ENCODE results near the gene AAMP. TPM values are rescaled to one million over a fixed set of nuclear protein-coding genes. Genes with fewer than 3 reads are reported as not detected.

AAMP gene
- total RNA-seq, 1 donor from 2014 or later, result 74.4 TPM

GRCh38 chr2:218223046-218223445 lies 46.9 kb downstream of the AAMP start:
- no peak for DNase-seq (ENCODE audit: low spot score)

- DNase-seq (ENCODE audit: low spot score), result no peak
Observed at GRCh38 chr2:218221000-218221399, 48.9 kb downstream of the AAMP start.

- no peak for DNase-seq (ENCODE audit: low spot score)
Observed at GRCh38 chr2:218219934-218220333, 50.0 kb downstream of the AAMP start.

- DNase-seq (ENCODE audit: low spot score), result peak; percentile 79
Observed at GRCh38 chr2:218218268-218219185, 51.4 kb downstream of the AAMP start.

- peak; percentile 60 for DNase-seq (ENCODE audit: low spot score)
Observed at GRCh38 chr2:218217360-218218267, 52.3 kb downstream of the AAMP start.

- DNase-seq (ENCODE audit: low spot score), result peak; percentile 97
Observed at GRCh38 chr2:218216674-218217359, 53.1 kb downstream of the AAMP start, which contains the start of gene ARPC2. Gene ARPC2 (plus strand): TSS chr2:218217189. CDS start chr2:218217471, 282 bp downstream.

GRCh38 chr2:218216336-218216673 lies 53.6 kb downstream of the AAMP start:
- no peak for DNase-seq (ENCODE audit: low spot score)

Other genes starting within 250 kb of the AAMP start
- gene RUFY4, start 200.9 kb downstream of the AAMP start, total RNA-seq (ENCODE audit: insufficient read depth, low replicate concordance), result 13.7 TPM
- gene CXCR2, start 144.1 kb downstream of the AAMP start, total RNA-seq (ENCODE audit: insufficient read depth, low replicate concordance), result 1.7 TPM
- 2.9 TPM for gene CXCR1, start 103.2 kb downstream of the AAMP start, total RNA-seq (ENCODE audit: insufficient read depth, low replicate concordance)
- gene ARPC2, start 52.9 kb downstream of the AAMP start, total RNA-seq (ENCODE audit: insufficient read depth, low replicate concordance), result 158 TPM
- gene GPBAR1, start 9.1 kb downstream of the AAMP start, total RNA-seq (ENCODE audit: insufficient read depth, low replicate concordance), result 2.4 TPM
- gene PNKD, start 382 bp upstream of the AAMP start, total RNA-seq (ENCODE audit: insufficient read depth, low replicate concordance), result 7.7 TPM
- 212 TPM for gene TMBIM1, start 22.4 kb upstream of the AAMP start, total RNA-seq (ENCODE audit: insufficient read depth, low replicate concordance)
- gene CATIP, start 86.7 kb upstream of the AAMP start, total RNA-seq (ENCODE audit: insufficient read depth, low replicate concordance), result 2.4 TPM
- 32.5 TPM for gene SLC11A1, start 112.1 kb upstream of the AAMP start, total RNA-seq (ENCODE audit: insufficient read depth, low replicate concordance)
- gene CTDSP1, start 129.7 kb upstream of the AAMP start, total RNA-seq (ENCODE audit: insufficient read depth, low replicate concordance), result 74.2 TPM
- 2.4 TPM for gene VIL1, start 149.0 kb upstream of the AAMP start, total RNA-seq (ENCODE audit: insufficient read depth, low replicate concordance)